Neural progenitor cell (in vitro differentiated cells): ENCODE measurements around the gene CUL1.

Experiments
- EZH2 ChIP-seq: fragments of 200-600 bp; sonication (generic); IDR thresholded peaks from 2 replicates; pipeline ENCODE4 v1.6.1; 2017; ENCODE audit warnings: antibody characterized with exemption, mild to moderate bottlenecking, moderate library complexity
- EZH2phosphoT487 ChIP-seq: fragments of 200-600 bp; sonication (generic); IDR thresholded peaks from 2 replicates; pipeline ENCODE4 v1.6.1; 2017; ENCODE audit warnings: antibody characterized with exemption
- TF ChIP-seq, protein P1 (sequence below): fragments of 200-600 bp; sonication (generic); IDR thresholded peaks from 2 replicates; pipeline ENCODE4 v1.5.1; 2017; ENCODE audit warnings: antibody characterized with exemption, mild to moderate bottlenecking

DNA sequence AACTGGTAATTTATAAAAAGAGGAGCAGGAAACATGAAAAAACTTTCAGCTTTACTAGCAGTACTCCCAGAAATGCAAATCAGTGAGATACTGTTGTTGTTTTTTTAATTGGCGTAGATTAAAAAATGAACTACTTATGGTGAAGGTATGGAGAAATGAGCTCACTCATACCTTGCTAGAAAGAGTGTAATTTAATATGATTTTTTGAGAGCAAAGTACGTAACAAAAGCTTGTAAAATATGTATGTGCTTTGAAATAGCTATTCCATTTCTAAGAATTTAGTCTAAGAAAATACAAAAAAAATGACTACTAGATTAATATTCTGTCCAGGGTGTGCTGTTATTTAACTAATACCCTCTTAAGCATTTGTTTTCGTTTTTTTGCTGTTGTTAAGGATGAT lies 5.5 kb downstream of the CUL1 start:
- no peak for TF ChIP-seq EZH2
- TF ChIP-seq, protein P1, sequence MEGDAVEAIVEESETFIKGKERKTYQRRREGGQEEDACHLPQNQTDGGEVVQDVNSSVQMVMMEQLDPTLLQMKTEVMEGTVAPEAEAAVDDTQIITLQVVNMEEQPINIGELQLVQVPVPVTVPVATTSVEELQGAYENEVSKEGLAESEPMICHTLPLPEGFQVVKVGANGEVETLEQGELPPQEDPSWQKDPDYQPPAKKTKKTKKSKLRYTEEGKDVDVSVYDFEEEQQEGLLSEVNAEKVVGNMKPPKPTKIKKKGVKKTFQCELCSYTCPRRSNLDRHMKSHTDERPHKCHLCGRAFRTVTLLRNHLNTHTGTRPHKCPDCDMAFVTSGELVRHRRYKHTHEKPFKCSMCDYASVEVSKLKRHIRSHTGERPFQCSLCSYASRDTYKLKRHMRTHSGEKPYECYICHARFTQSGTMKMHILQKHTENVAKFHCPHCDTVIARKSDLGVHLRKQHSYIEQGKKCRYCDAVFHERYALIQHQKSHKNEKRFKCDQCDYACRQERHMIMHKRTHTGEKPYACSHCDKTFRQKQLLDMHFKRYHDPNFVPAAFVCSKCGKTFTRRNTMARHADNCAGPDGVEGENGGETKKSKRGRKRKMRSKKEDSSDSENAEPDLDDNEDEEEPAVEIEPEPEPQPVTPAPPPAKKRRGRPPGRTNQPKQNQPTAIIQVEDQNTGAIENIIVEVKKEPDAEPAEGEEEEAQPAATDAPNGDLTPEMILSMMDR = no peak
- TF ChIP-seq EZH2phosphoT487 = no peak
